Measurements from ENCODE around the gene ALDOA. TPM values are rescaled to one million over a fixed set of nuclear protein-coding genes. Genes with fewer than 3 reads are reported as not detected.
A peak's percentile ranks its signal among the peaks of the same experiment; 100 is the strongest.

Gene ALDOA
- total and polyA plus RNA-seq, 9 of the 15 experiments (the other 6 are each of a cell fraction or from before 2014, with no cell fraction given) = 311 to 2,224 (median 1,293) TPM

DNA sequence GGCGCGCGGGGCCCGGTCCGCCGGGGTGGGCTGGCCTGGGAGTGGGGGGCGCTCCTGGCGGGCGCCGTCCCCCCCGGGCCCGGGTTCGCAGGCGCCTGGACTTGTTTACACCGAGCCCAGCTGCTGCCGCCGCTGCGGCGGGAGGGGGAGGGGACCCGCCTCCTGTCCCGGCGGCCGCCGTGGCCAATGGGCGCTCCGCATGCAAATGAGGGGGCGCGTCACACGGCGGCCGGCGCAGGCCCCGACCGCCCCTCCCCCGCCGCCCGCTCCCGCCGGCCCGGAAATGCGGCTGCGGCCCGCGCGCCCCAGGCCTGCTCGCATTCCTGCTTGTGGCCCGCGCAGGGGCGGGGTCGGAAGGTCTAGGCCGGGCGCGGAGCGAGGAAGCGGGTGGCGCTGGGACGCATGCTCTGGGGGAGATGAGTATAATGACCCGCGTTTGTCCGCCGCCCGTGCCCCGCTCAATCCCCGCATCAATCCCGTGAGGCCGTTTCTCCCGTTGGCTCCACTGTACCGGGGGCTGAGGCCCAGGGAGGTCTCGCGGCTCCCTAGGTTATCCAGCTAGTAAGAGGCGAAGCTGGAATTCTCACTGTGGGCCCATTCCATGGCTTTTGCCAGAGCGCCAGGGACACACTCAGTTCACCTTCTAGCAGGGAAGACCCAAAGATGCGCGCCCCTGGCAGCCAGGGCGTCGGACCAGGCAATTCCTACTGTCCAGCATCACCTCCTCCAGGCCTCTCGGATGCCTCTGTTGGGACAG, 30.7 kb downstream of the ALDOA start, which contains the start of gene YPEL3 (continued):
- TF ChIP-seq, protein P1, sequence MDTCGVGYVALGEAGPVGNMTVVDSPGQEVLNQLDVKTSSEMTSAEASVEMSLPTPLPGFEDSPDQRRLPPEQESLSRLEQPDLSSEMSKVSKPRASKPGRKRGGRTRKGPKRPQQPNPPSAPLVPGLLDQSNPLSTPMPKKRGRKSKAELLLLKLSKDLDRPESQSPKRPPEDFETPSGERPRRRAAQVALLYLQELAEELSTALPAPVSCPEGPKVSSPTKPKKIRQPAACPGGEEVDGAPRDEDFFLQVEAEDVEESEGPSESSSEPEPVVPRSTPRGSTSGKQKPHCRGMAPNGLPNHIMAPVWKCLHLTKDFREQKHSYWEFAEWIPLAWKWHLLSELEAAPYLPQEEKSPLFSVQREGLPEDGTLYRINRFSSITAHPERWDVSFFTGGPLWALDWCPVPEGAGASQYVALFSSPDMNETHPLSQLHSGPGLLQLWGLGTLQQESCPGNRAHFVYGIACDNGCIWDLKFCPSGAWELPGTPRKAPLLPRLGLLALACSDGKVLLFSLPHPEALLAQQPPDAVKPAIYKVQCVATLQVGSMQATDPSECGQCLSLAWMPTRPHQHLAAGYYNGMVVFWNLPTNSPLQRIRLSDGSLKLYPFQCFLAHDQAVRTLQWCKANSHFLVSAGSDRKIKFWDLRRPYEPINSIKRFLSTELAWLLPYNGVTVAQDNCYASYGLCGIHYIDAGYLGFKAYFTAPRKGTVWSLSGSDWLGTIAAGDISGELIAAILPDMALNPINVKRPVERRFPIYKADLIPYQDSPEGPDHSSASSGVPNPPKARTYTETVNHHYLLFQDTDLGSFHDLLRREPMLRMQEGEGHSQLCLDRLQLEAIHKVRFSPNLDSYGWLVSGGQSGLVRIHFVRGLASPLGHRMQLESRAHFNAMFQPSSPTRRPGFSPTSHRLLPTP (IDR thresholded peaks at IDR 0.05; ENCODE audit: borderline replicate concordance, extremely low read depth, insufficient read length) = no peak
- TF ChIP-seq NCOA1 (IDR thresholded peaks at IDR 0.05; ENCODE audit: low read depth) (no peak), CBX5 (IDR thresholded peaks at IDR 0.05; ENCODE audit: borderline replicate concordance, low read depth) (no peak), KLF6 (CRISPR knock-in tag; IDR thresholded peaks at IDR 0.05; ENCODE audit: borderline replicate concordance) (no peak), CBFA2T3 (IDR thresholded peaks at IDR 0.05) (no peak), HCFC1 (IDR thresholded peaks at IDR 0.05; ENCODE audit: low read depth, low read length) (no peak), KAT2B (IDR thresholded peaks at IDR 0.05; ENCODE audit: low read depth, low read length) (no peak), POLR2B (IDR thresholded peaks at IDR 0.05; ENCODE audit: low read depth, partially characterized antibody) (peak; percentile 50), CSDE1 (IDR thresholded peaks at IDR 0.05) (no peak), MYNN (IDR thresholded peaks at IDR 0.05) (no peak), MYNN (CRISPR knock-in tag; IDR thresholded peaks at IDR 0.05) (no peak), ATF7 (IDR thresholded peaks at IDR 0.05) (peak; percentile 35; the same call in 1 of the 2 replicates), GABPA (tag; conservative IDR thresholded peaks at IDR 0.05; ENCODE audit: low read depth) (peak; percentile 87)
- TF ChIP-seq, protein P2, sequence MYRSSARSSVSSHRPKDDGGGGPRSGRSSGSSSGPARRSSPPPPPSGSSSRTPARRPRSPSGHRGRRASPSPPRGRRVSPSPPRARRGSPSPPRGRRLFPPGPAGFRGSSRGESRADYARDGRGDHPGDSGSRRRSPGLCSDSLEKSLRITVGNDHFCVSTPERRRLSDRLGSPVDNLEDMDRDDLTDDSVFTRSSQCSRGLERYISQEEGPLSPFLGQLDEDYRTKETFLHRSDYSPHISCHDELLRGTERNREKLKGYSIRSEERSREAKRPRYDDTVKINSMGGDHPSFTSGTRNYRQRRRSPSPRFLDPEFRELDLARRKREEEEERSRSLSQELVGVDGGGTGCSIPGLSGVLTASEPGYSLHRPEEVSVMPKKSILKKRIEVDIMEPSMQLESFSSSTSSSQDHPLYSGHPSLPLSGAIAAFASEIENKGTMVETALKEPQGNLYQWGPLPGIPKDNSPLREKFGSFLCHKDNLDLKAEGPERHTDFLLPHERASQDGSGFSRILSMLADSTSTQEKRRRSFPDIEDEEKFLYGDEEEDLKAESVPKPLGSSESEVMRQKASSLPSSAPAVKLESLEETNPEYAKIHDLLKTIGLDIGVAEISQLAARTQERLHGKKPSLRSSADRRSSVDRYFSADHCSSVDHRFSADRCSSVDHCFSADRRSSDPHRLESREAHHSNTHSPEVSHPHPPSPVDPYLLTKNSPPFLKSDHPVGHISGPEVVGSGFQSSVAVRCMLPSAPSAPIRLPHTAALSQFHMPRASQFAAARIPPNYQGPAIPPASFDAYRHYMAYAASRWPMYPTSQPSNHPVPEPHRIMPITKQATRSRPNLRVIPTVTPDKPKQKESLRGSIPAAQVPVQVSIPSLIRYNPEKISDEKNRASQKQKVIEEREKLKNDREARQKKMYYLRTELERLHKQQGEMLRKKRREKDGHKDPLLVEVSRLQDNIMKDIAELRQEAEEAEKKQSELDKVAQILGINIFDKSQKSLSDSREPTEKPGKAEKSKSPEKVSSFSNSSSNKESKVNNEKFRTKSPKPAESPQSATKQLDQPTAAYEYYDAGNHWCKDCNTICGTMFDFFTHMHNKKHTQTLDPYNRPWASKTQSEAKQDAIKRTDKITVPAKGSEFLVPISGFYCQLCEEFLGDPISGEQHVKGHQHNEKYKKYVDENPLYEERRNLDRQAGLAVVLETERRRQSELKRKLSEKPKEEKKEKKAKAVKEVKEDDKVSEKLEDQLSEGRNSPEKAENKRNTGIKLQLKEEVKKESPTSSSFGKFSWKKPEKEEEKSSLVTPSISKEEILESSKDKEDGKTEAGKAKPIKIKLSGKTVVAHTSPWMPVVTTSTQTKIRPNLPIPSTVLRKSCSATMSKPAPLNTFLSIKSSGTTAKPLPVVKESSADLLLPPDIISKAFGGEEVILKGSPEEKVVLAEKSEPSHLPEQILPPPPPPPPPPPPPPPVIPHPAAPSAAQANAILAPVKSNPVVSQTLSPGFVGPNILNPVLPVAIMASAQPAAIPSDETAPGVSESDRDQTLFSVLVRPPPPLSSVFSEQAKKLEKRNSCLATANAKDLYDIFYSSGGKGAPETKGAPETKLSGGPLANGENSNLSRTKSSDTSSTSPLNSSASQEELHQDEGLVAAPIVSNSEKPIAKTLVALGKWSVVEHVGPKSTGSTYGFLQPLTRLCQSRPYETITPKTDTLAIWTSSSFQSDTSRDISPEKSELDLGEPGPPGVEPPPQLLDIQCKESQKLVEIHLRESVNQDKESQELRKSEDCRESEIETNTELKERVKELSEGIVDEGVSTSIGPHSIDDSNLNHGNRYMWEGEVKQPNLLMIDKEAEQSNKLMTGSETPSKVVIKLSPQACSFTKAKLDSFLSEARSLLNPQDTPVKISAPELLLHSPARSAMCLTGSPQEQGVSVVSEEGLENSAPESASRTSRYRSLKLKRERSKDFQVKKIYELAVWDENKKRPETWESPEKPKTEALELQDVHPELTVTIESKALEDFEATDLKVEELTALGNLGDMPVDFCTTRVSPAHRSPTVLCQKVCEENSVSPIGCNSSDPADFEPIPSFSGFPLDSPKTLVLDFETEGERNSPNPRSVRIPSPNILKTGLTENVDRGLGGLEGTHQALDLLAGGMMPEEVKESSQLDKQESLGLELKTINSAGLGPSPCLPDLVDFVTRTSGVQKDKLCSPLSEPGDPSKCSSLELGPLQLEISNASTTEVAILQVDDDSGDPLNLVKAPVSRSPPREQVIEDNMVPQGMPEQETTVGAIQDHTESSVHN (IDR thresholded peaks at IDR 0.05; ENCODE audit: borderline replicate concordance in 1 of 2, low read depth in 1 of 2) = no peak

Measured in K562 (cell line).